GM10266 (cell line): Measurements from ENCODE around the gene OR2A12.
"Not testable (repeated sequence)": the region's sequence is repeated elsewhere in the genome, so short reads cannot be mapped to it uniquely, and the experiment has no call there.

Experiments
- DNase-seq: peaks from one replicate; pipeline ENCODE4 v3.0.0; 2012; ENCODE audit errors: extremely low spot score
- CTCF ChIP-seq: IDR thresholded peaks from 2 replicates; pipeline ENCODE4 v1.5.1; 2012; ENCODE audit warnings: mild to moderate bottlenecking, low read depth; ENCODE audit not compliant: control insufficient read depth, insufficient read depth; ENCODE audit errors: missing control alignments

Gene OR2A12

GRCh38 chr7:144118341-144118740 is 32.3 kb downstream of the OR2A12 start:
- no peak for DNase-seq
- no peak for TF ChIP-seq CTCF

- no peak for DNase-seq
- no peak for TF ChIP-seq CTCF
These were observed 36.8 kb downstream of the OR2A12 start, which contains the start of gene OR2A14 for GRCh38 chr7:144122876-144123275. Gene OR2A14 (plus strand): TSS chr7:144123176. CDS start chr7:144129113, 5,937 bp downstream.

GRCh38 chr7:144127714-144128334 is 41.7 kb downstream of the OR2A12 start:
- TF ChIP-seq CTCF: peak; percentile 88
- peak; percentile 75 for DNase-seq

GRCh38 chr7:144129601-144130000 is 43.5 kb downstream of the OR2A12 start:
- not testable (repeated sequence) for DNase-seq

- no peak for TF ChIP-seq CTCF
- DNase-seq: no peak
These were observed 44.7 kb downstream of the OR2A12 start for GRCh38 chr7:144130730-144131129.

- DNase-seq: no peak
- TF ChIP-seq CTCF: no peak
These were observed 46.2 kb downstream of the OR2A12 start for GRCh38 chr7:144132262-144132661.

GRCh38 chr7:144133307-144133706 is 47.2 kb downstream of the OR2A12 start:
- TF ChIP-seq CTCF: no peak

GRCh38 chr7:144134116-144134515 is 48.0 kb downstream of the OR2A12 start:
- no peak for DNase-seq
- TF ChIP-seq CTCF: no peak

More at GRCh38 chr7:144133307-144133706, 47.2 kb downstream of the OR2A12 start:
- DNase-seq: no peak
